Caki2 (cell line): Measurements from ENCODE around the gene IFRD2. TPM values are rescaled to one million over a fixed set of nuclear protein-coding genes. Genes with fewer than 3 reads are reported as not detected.
"Not testable (repeated sequence)": the region's sequence is repeated elsewhere in the genome, so short reads cannot be mapped to it uniquely, and the experiment has no call there.

ENCODE experiments used
- DNase-seq: peaks from one replicate; pipeline ENCODE4 v3.0.0-alpha.2; 2015; ENCODE audit warnings: low read depth
- in situ Hi-C: cut with HindIII; loops from 2 replicates; pipeline ENCODE4 v1.10.0; 2016; ENCODE audit warnings: low sequenced_read_pairs, low pct_unique_long_range_greater_than_20kb, mixed read lengths
- total RNA-seq: library from RNA; depleted of rRNA; stranded (reverse); fragments of >200 nt; shearing (Covaris generic); gene quantifications from 2 replicates; pipeline ENCODE4 v1.2.3, GENCODE V29; 2014; ENCODE audit warnings: low replicate concordance

Gene IFRD2
- total RNA-seq, 1 experiment from 2014 or later, result 69.5 TPM

DNA sequence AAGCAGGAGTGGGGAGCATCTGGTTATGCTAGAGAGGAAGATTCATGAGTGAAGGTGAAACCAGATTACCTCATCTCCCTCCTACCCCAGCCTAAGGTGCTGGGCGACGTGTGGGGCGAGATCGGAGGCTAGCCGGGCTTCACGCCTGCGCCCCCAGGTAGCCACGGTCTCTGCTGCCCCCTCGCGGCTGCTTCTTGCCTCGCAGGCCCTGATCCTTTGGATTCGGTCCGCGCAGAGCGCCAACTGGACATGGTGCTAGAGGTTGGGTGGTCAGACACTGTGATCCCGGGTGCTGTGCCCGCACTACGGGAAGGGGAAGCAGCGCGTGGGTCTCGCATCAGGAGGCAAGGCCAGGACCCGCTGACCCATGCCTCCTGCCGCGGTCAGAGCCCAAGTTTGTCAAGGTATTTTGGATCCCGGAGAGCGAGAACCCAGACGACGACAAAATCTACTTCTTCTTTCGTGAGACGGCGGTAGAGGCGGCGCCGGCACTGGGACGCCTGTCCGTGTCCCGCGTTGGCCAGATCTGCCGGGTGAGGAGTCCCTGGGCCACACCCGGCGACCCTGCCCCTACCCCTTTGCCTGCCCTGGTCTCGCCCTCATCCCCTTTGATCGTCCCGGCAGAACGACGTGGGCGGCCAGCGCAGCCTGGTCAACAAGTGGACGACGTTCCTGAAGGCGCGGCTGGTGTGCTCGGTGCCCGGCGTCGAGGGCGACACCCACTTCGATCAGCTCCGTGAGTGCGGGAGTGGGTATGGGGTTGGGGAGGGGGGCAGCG, 19.1 kb downstream of the IFRD2 start:
- DNase-seq, result peak; percentile 61
- in situ Hi-C loops, result no loop called here

DNA sequence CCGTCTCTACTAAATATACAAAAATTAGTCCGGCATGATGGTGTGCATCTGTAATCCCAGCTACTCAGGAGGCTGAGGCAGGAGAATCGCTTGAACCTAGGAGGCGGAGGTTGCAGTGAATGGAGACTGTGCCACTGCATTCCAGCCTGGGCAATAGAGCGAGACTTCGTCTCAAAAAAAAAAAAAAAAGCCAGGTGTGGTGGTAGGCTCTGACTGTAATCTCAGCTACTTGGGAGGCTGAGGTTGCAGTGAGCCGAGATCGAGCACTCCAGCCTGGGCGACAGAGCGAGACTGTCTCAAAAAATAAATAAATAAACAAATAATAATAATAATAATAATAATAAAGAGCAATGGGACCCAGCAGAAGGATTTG, 19.7 kb downstream of the IFRD2 start:
- DNase-seq, in situ Hi-C loops: not testable (repeated sequence)

DNA sequence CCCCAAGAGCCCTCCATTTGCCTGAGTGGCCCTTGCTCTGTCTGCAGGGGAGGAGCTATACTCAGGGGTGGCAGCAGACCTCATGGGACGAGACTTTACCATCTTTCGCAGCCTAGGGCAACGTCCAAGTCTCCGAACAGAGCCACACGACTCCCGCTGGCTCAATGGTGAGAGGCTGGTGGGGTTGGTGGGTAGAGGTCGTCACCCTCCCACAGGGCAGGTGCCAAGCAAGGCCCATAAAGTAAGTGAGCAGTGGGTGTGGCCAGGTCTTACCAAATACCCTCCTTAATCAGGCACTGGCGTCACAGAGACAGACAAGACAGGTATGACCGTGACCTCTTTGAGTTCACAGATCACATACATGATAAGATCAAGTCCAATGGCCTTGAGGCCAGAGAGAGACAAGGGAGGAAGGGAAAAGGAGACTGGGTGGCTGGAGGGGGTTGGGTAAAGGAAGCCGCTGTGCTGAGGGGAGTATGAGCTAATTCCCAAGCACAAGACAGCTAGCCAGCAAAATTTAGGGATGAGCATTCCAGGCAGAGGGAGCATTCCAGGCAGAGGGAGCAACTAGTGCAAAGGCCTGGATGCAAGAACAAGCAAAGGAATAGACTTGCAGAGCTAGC, 20.8 kb downstream of the IFRD2 start:
- in situ Hi-C loops, result no loop called here
- no peak for DNase-seq

GRCh38 chr3:50270422-50271224, 21.6 kb downstream of the IFRD2 start:
- no peak for DNase-seq
- in situ Hi-C loops, result no loop called here

DNA sequence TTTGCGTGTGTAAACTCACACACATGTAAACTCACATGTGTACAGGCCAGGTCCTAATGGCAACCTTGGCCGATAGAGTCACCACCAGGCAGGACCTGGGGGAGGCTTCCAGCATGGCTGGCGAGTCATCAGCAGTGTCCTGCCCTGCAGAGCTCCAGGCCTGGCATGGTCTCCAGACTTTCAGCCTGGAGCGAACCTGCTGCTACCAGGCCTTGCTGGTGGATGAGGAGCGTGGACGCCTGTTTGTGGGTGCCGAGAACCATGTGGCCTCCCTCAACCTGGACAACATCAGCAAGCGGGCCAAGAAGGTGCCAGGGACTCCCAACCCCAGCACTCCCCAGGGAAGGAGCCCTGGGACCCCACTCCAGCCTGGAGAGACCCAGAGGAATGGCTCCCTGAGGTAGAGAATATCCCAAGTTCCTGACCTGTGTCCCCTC, 22.2 kb downstream of the IFRD2 start:
- no peak for DNase-seq
- in situ Hi-C loops, result no loop called here

GRCh38 chr3:50269460-50269859, 22.8 kb downstream of the IFRD2 start:
- in situ Hi-C loops, result no loop called here
- no peak for DNase-seq

- DNase-seq, result peak; percentile 97
- in situ Hi-C loops, result no loop called here
Observed at GRCh38 chr3:50268703-50269451, 23.4 kb downstream of the IFRD2 start, which contains the start of gene SEMA3B. Gene SEMA3B (plus strand): TSS chr3:50269147. CDS start chr3:50269241, 94 bp downstream.

- in situ Hi-C loops, result no loop called here
- DNase-seq, result no peak
Observed at GRCh38 chr3:50268276-50268675, 24.0 kb downstream of the IFRD2 start.

DNA sequence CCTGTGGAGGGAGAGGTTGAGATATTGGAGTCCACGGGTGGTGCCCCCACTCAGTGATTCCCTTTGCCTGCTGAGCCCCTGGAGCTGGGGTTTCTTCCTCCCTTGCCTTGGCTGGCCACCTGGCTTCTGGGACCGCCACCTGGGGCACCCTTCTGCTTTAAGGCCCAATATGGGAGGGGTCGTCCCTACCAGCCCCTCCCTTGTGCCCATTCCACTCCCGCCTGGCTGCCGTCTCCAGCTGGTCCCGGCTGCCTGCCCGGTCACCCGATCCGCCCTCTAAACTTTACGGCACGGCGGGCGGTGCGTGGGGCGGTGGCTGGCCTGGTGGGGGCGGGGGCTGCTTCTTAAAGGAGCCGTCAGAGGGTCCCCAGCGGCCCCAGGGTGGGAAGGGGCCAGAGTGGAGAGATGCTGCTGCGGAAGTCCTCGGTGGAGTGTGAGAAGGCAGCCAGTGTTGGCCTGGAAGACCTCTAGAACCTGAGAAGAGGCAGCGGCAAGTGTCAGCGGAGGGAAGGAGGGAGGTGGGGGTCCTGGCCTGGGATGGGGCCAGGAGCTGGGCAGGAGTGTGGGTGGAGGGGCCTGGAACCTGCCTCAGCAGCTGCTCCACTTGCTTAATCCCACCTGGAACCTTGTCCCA, 24.8 kb downstream of the IFRD2 start:
- in situ Hi-C loops, result no loop called here
- DNase-seq, result no peak

DNA sequence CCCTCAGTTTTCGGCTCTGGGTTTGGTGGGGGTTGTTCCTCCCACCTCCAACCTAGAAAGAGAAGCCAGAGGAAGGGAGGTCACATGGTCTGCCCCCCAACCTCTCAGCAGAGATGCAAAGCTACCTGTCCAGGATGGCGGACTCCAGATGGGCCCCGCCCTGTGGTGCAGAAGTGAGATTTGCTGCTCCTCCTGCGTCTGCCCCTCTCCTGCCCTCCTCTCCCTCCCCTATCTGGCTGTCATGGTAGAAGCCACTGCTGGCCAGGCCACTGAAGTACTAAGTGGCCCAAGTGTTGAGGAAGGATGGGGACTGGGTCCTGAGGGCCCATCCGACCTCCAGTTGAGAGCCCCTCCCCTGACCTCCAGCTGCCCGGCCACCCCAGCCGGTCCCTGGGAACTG, 25.4 kb downstream of the IFRD2 start:
- in situ Hi-C loops, result no loop called here
- no peak for DNase-seq

DNA sequence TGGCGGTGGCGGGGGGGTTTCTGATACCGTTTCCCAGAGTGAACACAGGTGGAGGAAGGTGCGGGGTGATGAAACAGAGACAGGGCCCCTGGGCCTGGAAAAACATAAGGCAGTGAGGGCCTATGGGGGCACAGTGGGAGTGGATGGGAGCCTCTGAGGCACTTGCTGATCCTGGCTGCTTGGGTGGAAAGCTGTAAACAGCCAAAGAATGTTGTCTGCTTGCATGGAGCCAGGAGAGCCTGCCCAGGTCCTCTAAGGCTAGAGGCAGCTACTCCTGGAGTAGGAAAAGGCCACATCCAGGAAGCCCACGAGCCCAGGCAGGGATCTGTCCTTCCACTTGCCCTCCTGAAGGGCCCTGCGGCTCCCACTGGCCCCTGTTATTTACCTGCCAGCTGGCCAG, 26.2 kb downstream of the IFRD2 start:
- in situ Hi-C loops, result no loop called here
- no peak for DNase-seq

- in situ Hi-C loops, result no loop called here
- no peak for DNase-seq
Observed at GRCh38 chr3:50265571-50265970, 26.7 kb downstream of the IFRD2 start.

DNA sequence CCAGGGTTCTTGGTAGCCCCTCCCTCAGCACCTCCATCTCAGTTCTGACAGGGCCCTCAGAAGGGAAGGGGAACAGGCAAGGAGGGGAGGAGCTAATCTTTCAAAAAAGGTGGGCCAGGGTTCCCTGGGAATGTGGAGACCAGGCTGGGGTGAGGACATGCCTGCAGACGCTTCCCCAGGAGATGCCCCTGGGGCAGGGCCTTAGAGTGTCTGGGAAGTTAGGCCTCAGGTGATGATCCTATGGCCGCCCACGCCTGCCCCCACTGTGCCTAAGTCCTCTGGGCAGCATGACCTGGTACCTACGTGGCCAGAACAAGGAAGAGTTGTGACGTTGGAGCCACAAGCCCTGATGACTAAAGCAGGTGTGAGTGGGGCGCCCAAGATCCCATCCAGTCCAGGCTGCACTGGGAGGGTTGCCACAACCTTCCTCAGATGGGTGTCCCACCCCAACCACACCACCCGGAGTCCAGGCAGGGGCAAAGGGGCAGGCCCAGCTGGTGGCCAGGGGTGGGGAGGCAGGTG, 27.2 kb downstream of the IFRD2 start:
- DNase-seq, result no peak
- in situ Hi-C loops, result no loop called here

DNA sequence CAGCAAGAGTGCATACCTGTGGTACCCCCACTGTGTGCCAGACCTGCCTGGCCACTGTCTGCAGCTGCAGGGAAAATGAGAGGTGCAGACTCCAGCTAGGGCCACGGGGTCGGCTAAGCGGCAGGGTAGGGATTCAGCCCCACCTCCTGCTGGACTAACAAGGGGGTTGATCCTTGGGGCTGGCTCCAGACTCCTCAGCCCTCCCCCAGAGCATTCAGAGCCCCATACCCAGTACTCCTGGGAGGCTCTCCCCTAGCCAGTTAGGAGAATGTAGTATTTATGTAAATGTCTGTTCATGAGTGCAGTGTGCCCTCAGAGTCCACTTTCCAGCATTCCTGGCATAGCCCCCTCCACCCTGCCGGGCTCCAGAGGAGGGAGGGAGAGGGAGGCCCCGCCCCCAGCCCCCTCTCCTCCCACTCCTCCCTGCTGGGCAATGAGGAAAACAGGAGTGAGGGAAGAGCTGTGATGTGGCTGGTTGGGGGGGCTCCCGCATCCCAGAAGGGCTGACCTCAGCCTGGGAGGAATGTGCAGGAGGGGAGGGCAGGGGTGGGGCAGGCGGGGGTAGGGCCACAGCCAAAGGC, 27.8 kb downstream of the IFRD2 start:
- in situ Hi-C loops, result no loop called here
- peak; percentile 97 for DNase-seq

GRCh38 chr3:50263478-50264382, 28.5 kb downstream of the IFRD2 start:
- in situ Hi-C loops, result no loop called here
- DNase-seq, result no peak

- in situ Hi-C loops, result no loop called here
- no peak for DNase-seq
Observed at GRCh38 chr3:50262778-50263177, 29.5 kb downstream of the IFRD2 start.
